HEK293 (cell line): ENCODE results near the gene SLC25A13.

Experiments
- BCL11B ChIP-seq: fragments of 450-650 bp; formaldehyde crosslinking; IDR thresholded peaks from 2 replicates; pipeline ENCODE4 v1.5.1; 2016; ENCODE audit warnings: low read depth, missing biosample characterization, missing genetic modification characterization
- FEZF1 ChIP-seq: fragments of 450-650 bp; formaldehyde crosslinking; IDR thresholded peaks from 2 replicates; pipeline ENCODE4 v1.5.1; 2016; ENCODE audit warnings: missing biosample characterization, missing genetic modification characterization
- HOXD13 ChIP-seq: sonication (generic); formaldehyde crosslinking; IDR thresholded peaks from 2 replicates; pipeline ENCODE4 v1.8.0; 2022; ENCODE audit warnings: missing genetic modification reagents, borderline replicate concordance
- PATZ1 ChIP-seq: fragments of 450-650 bp; formaldehyde crosslinking; IDR thresholded peaks from 2 replicates; pipeline ENCODE4 v1.5.1; 2016; ENCODE audit warnings: missing biosample characterization, missing genetic modification characterization
- PRDM6 ChIP-seq: fragments of 450-650 bp; formaldehyde crosslinking; IDR thresholded peaks from 2 replicates; pipeline ENCODE4 v1.5.1; 2017; ENCODE audit warnings: missing biosample characterization, missing genetic modification characterization
- REPIN1 ChIP-seq: fragments of 450-650 bp; formaldehyde crosslinking; IDR thresholded peaks from 2 replicates; pipeline ENCODE4 v1.5.1; 2017; ENCODE audit warnings: missing biosample characterization, missing genetic modification characterization, low read depth
- SP2 ChIP-seq: fragments of 450-650 bp; formaldehyde crosslinking; IDR thresholded peaks from 2 replicates; pipeline ENCODE4 v1.5.1; 2016; ENCODE audit warnings: missing biosample characterization, missing genetic modification characterization
- WT1 ChIP-seq: fragments of 450-650 bp; formaldehyde crosslinking; IDR thresholded peaks from 2 replicates; pipeline ENCODE4 v1.5.1; 2016; ENCODE audit warnings: missing biosample characterization, missing genetic modification characterization
- ZBTB20 ChIP-seq: fragments of 450-650 bp; formaldehyde crosslinking; IDR thresholded peaks from 2 replicates; pipeline ENCODE4 v1.5.1; 2016; ENCODE audit warnings: missing biosample characterization, missing genetic modification characterization
- ZFHX2 ChIP-seq: fragments of 450-650 bp; formaldehyde crosslinking; conservative IDR thresholded peaks from 2 replicates; pipeline ENCODE4 v1.5.1; 2016; ENCODE audit warnings: missing biosample characterization, missing genetic modification characterization
- ZNF169 ChIP-seq: fragments of 450-650 bp; formaldehyde crosslinking; IDR thresholded peaks from 2 replicates; pipeline ENCODE4 v1.5.1; 2016; ENCODE audit warnings: missing biosample characterization, missing genetic modification characterization
- ZNF223 ChIP-seq: fragments of 450-650 bp; formaldehyde crosslinking; IDR thresholded peaks from 2 replicates; pipeline ENCODE4 v1.5.1; 2016; ENCODE audit warnings: missing biosample characterization, missing genetic modification characterization
- ZNF239 ChIP-seq: fragments of 450-650 bp; formaldehyde crosslinking; IDR thresholded peaks from 2 replicates; pipeline ENCODE4 v1.5.1; 2016; ENCODE audit warnings: missing biosample characterization, missing genetic modification characterization
- ZNF292 ChIP-seq: fragments of 450-650 bp; formaldehyde crosslinking; IDR thresholded peaks from 2 replicates; pipeline ENCODE4 v1.5.1; 2016; ENCODE audit warnings: low read depth, missing biosample characterization, missing genetic modification characterization, borderline replicate concordance
- ZNF311 ChIP-seq: fragments of 450-650 bp; formaldehyde crosslinking; IDR thresholded peaks from 2 replicates; pipeline ENCODE4 v1.5.1; 2017; ENCODE audit warnings: missing biosample characterization, missing genetic modification characterization, borderline replicate concordance
- ZNF341 ChIP-seq: fragments of 450-650 bp; formaldehyde crosslinking; IDR thresholded peaks from 2 replicates; pipeline ENCODE4; 2016; ENCODE audit warnings: low read depth, missing biosample characterization, missing genetic modification characterization
- ZNF350 ChIP-seq: fragments of 450-650 bp; formaldehyde crosslinking; IDR thresholded peaks from 2 replicates; pipeline ENCODE4 v1.5.0; 2017; ENCODE audit warnings: missing biosample characterization, mild to moderate bottlenecking, missing genetic modification characterization
- ZNF548 ChIP-seq: fragments of 450-650 bp; formaldehyde crosslinking; IDR thresholded peaks from 2 replicates; pipeline ENCODE4 v1.5.1; 2016; ENCODE audit warnings: missing biosample characterization, missing genetic modification characterization
- ZNF549 ChIP-seq: fragments of 450-650 bp; IDR thresholded peaks from 2 replicates; pipeline ENCODE4 v1.5.1; 2018; ENCODE audit warnings: missing biosample characterization, missing genetic modification characterization, mild to moderate bottlenecking, inconsistent platforms, moderate library complexity
- ZNF585B ChIP-seq: fragments of 450-650 bp; formaldehyde crosslinking; IDR thresholded peaks from 2 replicates; pipeline ENCODE4 v1.5.1; 2016; ENCODE audit warnings: missing biosample characterization, missing genetic modification characterization
- ZNF677 ChIP-seq: fragments of 450-650 bp; IDR thresholded peaks from 2 replicates; pipeline ENCODE4 v1.5.0; 2018; ENCODE audit warnings: missing biosample characterization, mild to moderate bottlenecking, missing genetic modification characterization, moderate library complexity
- ZNF776 ChIP-seq: fragments of 450-650 bp; formaldehyde crosslinking; IDR thresholded peaks from 2 replicates; pipeline ENCODE4 v1.5.0; 2017; ENCODE audit warnings: missing biosample characterization, missing genetic modification characterization, borderline replicate concordance
- ZNF843 ChIP-seq: fragments of 450-650 bp; formaldehyde crosslinking; IDR thresholded peaks from 2 replicates; pipeline ENCODE4 v1.5.1; 2016; ENCODE audit warnings: missing biosample characterization, missing genetic modification characterization
- ZSCAN23 ChIP-seq: fragments of 450-650 bp; formaldehyde crosslinking; IDR thresholded peaks from 2 replicates; pipeline ENCODE4 v1.5.1; 2016; ENCODE audit warnings: missing biosample characterization, missing genetic modification characterization
- TF ChIP-seq, protein P1 (sequence below): fragments of 450-650 bp; formaldehyde crosslinking; IDR thresholded peaks from 2 replicates; pipeline ENCODE4 v1.5.1; 2017; ENCODE audit warnings: missing biosample characterization, missing genetic modification characterization
- TF ChIP-seq, protein P2 (sequence below): fragments of 450-650 bp; formaldehyde crosslinking; IDR thresholded peaks from 2 replicates; pipeline ENCODE4 v1.5.1; 2016; ENCODE audit warnings: missing biosample characterization, missing genetic modification characterization
- TF ChIP-seq, protein P3 (sequence below): fragments of 450-650 bp; formaldehyde crosslinking; IDR thresholded peaks from 2 replicates; pipeline ENCODE4 v1.5.1; 2016; ENCODE audit warnings: missing biosample characterization, missing genetic modification characterization, low read depth
- TF ChIP-seq, protein P4 (sequence below): fragments of 450-650 bp; formaldehyde crosslinking; IDR thresholded peaks from 2 replicates; pipeline ENCODE4 v1.5.1; 2016; ENCODE audit warnings: missing biosample characterization, missing genetic modification characterization

SLC25A13 gene

GRCh38 chr7:96303686-96304443 is 18.0 kb downstream of the SLC25A13 start (continued):
- TF ChIP-seq ZNF843 (tag by site-specific recombination) (no peak; the same call in 1 of the 2 replicates), SP2 (tag by site-specific recombination) (no peak), WT1 (peak; percentile 68), ZNF341 (tag by site-specific recombination) (no peak), ZNF776 (no peak), ZNF292 (tag by site-specific recombination) (no peak), ZNF239 (no peak), PATZ1 (tag by site-specific recombination) (no peak), ZNF549 (no peak), HOXD13 (CRISPR knock-in tag) (no peak), ZNF311 (tag by site-specific recombination) (no peak), ZNF223 (tag by site-specific recombination) (no peak), ZNF677 (no peak), ZNF169 (tag by site-specific recombination) (no peak), BCL11B (0 out of 2 replicates have a peak, but pooled peaks have one; percentile 14), ZNF585B (tag by site-specific recombination) (no peak), REPIN1 (tag by site-specific recombination) (no peak), ZFHX2 (tag by site-specific recombination) (0 out of 2 replicates have a peak, but pooled peaks have one; percentile 16), ZSCAN23 (0 out of 2 replicates have a peak, but pooled peaks have one; percentile 10), FEZF1 (tag by site-specific recombination) (peak; percentile 87), ZNF350 (no peak), ZNF548 (tag by site-specific recombination) (no peak), PRDM6 (tag by site-specific recombination) (peak; percentile 86), ZBTB20 (no peak)
- TF ChIP-seq, protein P1, sequence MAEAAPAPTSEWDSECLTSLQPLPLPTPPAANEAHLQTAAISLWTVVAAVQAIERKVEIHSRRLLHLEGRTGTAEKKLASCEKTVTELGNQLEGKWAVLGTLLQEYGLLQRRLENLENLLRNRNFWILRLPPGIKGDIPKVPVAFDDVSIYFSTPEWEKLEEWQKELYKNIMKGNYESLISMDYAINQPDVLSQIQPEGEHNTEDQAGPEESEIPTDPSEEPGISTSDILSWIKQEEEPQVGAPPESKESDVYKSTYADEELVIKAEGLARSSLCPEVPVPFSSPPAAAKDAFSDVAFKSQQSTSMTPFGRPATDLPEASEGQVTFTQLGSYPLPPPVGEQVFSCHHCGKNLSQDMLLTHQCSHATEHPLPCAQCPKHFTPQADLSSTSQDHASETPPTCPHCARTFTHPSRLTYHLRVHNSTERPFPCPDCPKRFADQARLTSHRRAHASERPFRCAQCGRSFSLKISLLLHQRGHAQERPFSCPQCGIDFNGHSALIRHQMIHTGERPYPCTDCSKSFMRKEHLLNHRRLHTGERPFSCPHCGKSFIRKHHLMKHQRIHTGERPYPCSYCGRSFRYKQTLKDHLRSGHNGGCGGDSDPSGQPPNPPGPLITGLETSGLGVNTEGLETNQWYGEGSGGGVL (tag by site-specific recombination): no peak
- TF ChIP-seq, protein P2, sequence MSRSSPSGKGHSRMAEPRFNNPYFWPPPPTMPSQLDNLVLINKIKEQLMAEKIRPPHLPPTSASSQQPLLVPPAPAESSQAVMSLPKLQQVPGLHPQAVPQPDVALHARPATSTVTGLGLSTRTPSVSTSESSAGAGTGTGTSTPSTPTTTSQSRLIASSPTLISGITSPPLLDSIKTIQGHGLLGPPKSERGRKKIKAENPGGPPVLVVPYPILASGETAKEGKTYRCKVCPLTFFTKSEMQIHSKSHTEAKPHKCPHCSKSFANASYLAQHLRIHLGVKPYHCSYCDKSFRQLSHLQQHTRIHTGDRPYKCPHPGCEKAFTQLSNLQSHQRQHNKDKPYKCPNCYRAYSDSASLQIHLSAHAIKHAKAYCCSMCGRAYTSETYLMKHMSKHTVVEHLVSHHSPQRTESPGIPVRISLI (tag by site-specific recombination): peak; percentile 82
- TF ChIP-seq, protein P3, sequence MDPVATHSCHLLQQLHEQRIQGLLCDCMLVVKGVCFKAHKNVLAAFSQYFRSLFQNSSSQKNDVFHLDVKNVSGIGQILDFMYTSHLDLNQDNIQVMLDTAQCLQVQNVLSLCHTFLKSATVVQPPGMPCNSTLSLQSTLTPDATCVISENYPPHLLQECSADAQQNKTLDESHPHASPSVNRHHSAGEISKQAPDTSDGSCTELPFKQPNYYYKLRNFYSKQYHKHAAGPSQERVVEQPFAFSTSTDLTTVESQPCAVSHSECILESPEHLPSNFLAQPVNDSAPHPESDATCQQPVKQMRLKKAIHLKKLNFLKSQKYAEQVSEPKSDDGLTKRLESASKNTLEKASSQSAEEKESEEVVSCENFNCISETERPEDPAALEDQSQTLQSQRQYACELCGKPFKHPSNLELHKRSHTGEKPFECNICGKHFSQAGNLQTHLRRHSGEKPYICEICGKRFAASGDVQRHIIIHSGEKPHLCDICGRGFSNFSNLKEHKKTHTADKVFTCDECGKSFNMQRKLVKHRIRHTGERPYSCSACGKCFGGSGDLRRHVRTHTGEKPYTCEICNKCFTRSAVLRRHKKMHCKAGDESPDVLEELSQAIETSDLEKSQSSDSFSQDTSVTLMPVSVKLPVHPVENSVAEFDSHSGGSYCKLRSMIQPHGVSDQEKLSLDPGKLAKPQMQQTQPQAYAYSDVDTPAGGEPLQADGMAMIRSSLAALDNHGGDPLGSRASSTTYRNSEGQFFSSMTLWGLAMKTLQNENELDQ (tag by site-specific recombination): no peak
- TF ChIP-seq, protein P4, sequence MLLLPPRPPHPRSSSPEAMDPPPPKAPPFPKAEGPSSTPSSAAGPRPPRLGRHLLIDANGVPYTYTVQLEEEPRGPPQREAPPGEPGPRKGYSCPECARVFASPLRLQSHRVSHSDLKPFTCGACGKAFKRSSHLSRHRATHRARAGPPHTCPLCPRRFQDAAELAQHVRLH (tag by site-specific recombination): no peak
